Pons (tissue), 1 donor: ENCODE measurements around the gene ZNF280D.
"Not testable (repeated sequence)": the region's sequence is repeated elsewhere in the genome, so short reads cannot be mapped to it uniquely, and the experiment has no call there.

Experiments
- DNase-seq: peaks from one replicate; pipeline ENCODE4 v3.0.0-alpha.2; 2016; ENCODE audit warnings: low spot score

ZNF280D gene

GRCh38 chr15:56718560-56718959, 14.7 kb downstream of the ZNF280D start:
- DNase-seq: no peak

DNA sequence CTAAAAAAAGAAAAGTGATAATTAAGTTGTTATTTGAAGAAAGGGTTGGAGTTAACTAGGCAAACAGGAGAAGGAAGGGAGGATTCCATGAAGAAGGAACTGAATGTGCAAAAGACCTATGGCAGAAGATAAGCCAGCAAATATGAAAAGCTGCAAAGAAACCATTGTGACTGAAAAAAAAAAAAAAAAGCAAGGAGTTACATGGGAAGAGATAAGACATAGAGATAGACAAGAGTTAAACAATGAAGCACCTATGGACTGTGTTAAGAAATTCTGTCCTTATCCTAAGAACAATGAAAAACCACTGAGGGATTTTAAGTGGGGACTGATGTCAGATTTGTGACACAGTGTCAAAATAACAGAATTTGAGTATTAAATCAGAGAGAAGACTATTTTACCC, 17.0 kb downstream of the ZNF280D start:
- no peak for DNase-seq

GRCh38 chr15:56715220-56715619, 18.1 kb downstream of the ZNF280D start:
- DNase-seq: no peak

DNA sequence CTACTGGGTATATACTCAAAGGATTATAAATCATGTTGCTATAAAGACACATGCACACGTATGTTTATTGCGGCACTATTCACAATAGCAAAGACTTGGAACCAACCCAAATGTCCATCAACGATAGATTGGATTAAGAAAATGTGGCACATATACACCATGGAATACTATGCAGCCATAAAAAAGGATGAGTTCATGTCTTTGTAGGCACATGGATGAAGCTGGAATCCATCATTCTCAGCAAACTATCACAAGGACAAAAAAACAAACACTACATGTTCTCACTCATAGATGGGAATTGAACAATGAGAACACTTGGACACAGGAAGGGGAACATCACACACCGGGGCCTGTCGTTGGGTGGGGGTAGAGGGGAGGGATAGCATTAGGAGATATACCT, 23.8 kb downstream of the ZNF280D start:
- DNase-seq: not testable (repeated sequence)

- DNase-seq: no peak
These were observed 33.6 kb downstream of the ZNF280D start for GRCh38 chr15:56699743-56700142.

DNA sequence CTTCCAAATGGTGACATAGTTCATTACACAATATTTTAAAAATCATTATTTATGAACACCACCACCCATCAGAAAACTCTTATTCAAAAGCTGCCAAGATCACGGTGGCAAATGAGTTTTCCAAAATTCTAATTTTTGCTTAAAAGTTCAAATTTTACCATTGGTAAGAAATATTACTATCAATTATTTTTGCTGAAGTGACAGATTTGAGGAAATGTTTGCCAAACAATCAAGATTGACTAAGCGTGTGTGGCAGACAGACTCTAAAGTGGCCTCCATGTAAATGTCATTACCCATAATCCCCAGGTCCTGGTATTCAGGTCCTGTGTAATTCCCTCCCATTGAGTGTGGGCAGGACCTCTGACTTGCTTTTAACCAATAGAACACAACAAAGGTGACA, 35.0 kb downstream of the ZNF280D start:
- no peak for DNase-seq

- DNase-seq: no peak
These were observed 39.5 kb downstream of the ZNF280D start for GRCh38 chr15:56693761-56694160.

- DNase-seq: no peak
These were observed 42.6 kb downstream of the ZNF280D start for GRCh38 chr15:56690733-56691132.

DNA sequence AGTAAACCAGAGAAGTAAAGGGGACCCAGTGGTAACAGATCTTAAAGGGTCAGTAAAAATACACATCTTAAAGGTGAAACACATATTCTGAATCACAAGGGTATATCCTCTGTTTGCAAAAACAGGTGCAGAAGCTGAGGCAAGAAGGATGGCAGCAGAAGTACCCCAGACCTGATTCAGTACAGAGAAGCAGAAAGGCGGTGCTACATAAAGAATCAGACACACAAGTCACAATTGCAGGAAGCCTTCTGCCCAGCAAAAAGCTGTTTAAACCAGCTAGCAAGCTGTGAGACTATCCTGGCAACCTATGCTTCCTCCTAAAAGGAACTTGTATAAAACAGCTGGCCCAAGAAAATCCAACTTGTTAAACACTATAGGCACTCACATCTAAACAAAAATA, 49.4 kb downstream of the ZNF280D start:
- DNase-seq: no peak

GRCh38 chr15:56681113-56681512, 52.2 kb downstream of the ZNF280D start:
- no peak for DNase-seq

GRCh38 chr15:56679225-56679624, 54.1 kb downstream of the ZNF280D start:
- DNase-seq: no peak

GRCh38 chr15:56678571-56678970, 54.7 kb downstream of the ZNF280D start:
- no peak for DNase-seq

GRCh38 chr15:56677271-56677670, 56.0 kb downstream of the ZNF280D start:
- no peak for DNase-seq

DNA sequence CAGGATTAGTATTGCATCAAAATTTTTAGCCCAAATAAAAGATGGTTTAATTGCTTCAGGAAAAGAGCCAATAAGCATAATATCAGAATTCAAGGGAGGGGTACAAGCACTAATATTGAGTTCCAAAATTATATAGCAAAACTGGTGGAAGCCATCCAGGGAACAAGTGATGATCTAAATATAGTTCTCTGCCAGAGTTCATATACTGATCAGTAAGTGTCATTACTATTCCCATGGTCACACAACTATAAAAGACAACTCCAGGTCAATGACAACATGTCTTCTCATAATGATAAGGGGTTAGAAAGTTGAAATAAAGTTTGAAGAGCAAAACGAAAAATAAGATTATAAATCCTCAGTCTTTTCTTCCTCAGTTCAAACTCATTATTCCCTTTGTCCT, 57.4 kb downstream of the ZNF280D start:
- DNase-seq: no peak

DNA sequence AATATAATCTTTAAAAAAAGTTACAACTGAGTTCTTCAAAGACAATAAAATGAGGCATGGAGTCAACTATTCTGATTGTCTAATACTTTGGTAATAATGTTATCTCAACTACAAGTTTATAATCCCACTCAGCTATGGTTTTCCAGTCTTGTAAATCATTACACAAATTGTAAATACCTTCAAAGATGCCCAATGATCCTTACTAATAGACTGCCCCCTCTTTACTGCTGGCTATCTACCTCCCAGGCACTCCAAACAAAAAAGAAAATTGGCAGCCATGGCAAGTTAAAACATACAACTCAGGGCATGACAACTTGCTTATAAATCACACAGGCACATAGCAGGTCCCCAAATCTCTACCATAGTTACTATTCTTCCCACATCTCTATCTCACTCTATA, 58.5 kb downstream of the ZNF280D start:
- no peak for DNase-seq

- DNase-seq: no peak
These were observed 60.6 kb downstream of the ZNF280D start for GRCh38 chr15:56672721-56673120.

DNA sequence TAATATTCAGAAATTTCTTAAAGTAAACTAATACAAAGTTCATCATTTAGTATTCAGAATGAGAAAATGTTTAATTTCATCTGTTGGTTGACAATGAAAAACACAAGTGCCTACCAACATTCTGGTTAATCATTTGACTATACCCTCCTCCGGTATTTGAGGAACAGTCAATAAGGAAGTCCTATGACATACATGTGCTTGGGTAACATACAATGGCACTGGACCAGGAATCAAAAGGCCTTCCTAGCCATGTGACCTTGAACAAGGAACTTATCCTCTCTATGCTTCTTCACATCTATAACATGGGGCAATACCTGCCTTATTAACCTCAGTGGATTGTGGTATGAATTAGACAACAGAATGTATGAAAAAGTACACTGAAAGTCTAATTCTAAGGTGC, 65.8 kb downstream of the ZNF280D start:
- DNase-seq: peak; percentile 14

- no peak for DNase-seq
These were observed 72.4 kb downstream of the ZNF280D start for GRCh38 chr15:56660943-56661342.

DNA sequence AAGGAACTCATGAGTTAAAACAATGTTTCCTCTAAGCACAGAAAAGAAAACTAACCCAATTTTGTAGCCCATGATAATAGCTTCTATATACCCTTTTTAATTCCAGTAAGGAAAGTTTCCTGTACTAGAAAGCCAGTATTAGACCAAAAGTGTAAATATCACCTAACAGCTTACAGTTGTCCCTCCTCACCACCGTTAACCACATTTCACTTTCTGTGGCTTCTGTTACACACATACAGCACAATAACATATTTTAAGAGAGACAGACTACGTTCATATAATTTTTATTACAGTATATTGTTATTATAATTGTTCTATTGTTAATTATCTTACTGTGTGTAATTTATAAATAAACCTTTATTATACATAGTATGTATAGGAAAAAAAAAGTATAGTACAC, 74.1 kb downstream of the ZNF280D start:
- no peak for DNase-seq

- no peak for DNase-seq
These were observed 78.7 kb downstream of the ZNF280D start for GRCh38 chr15:56654624-56655023.

GRCh38 chr15:56654216-56654615, 79.1 kb downstream of the ZNF280D start:
- DNase-seq: no peak

DNA sequence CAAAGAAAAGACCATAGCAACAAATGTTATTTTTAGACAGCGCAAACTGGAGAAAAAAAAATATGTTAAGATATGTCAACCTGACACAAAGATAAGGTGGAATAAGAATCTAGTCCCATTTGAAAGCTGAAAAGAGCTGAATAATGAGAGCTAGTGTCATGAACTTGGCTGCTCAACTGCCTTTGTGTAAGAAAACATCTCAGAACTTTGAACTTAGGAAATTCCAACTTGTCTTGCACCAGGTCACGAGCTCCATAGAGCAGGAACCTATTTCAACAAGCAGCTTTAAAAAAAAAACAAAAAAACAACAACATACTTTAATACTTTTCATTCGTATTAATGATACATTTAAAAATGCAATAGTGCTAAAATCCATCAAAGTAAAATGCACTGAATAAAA, 79.5 kb downstream of the ZNF280D start:
- no peak for DNase-seq

- no peak for DNase-seq
These were observed 80.2 kb downstream of the ZNF280D start for GRCh38 chr15:56653107-56653506.

DNA sequence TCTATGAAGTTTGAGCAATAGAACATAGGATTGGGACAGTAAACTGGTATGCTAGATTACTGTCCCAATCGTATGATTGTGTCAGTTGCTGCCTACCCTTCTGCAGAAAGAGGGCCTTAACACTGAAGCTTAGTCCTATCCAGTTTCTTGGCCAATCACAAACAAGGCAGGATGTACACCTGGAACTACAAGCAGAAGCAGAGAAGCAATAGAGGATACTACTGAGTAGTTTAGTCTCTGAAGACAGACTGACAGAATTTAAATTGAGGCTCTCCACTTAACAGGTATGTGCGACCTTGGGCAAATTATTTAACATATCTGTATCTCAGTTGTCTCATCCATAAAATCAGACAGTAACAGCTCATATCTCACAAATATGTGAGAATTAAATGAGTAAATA, 85.0 kb downstream of the ZNF280D start:
- DNase-seq: no peak

DNA sequence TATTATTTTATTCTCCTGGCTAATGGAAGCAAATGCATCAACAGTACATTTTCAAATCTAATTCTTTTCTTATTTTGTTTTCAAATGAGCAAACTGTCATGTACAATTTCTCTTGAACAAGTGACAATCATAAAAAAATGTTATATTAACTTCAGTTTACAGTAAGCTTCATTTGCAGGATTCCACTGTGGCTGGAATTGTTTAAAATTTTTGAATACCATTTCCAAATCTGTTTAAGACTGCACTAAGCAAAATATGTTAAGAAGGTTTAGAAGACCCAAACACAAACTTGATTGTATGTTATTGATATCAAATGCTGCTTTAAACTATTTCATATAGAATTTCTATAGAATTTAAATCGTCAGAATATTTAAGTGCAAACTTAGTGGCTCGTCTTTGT, 92.8 kb downstream of the ZNF280D start:
- DNase-seq: no peak
